Activated CD4-positive, alpha-beta T cell treated with anti-CD3 and anti-CD28 coated beads for 24 hours (primary cell): Measurements from ENCODE around the gene NUF2.
"Not testable (repeated sequence)": the region's sequence is repeated elsewhere in the genome, so short reads cannot be mapped to it uniquely, and the experiment has no call there.

Experiments used
- DNase-seq, 2 donors: peaks; one replicate each; pipeline ENCODE4 v3.0.0-alpha.2; 2020; ENCODE audit warnings: low read depth in 2 of 2

NUF2 gene

GRCh38 chr1:163335216-163335615, 13.5 kb downstream of the NUF2 start:
- DNase-seq = no peak

- no peak for DNase-seq
Observed at GRCh38 chr1:163337631-163338030, 15.9 kb downstream of the NUF2 start.

DNA sequence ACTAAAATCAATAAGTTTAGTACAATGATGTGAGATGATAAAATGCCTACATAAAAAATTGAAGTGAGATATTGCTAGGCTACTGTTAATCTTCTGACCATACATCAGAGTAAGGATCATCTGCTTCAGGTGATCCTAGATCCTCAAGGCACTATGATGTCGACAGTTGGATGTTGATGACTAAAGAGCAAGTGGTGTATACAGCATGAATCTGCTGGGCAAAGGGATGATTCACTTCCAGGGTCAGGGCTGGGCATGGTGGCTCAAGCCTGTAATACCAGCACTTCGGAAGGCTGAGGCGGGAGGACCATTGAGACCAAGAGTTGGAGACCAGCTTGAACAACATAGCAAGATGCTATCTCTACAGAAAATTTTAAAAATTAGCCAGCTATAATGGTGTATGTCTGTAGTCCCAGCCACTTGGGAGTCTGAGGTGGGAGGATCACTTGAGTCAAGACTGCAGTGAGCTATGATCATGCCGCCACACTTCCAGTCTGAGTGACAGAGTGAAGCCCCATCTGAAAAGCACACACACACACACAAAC, 24.6 kb downstream of the NUF2 start:
- DNase-seq = no peak

- no peak for DNase-seq
Observed at GRCh38 chr1:163347106-163347505, 25.4 kb downstream of the NUF2 start.

GRCh38 chr1:163351912-163352311, 30.2 kb downstream of the NUF2 start:
- no peak for DNase-seq

DNA sequence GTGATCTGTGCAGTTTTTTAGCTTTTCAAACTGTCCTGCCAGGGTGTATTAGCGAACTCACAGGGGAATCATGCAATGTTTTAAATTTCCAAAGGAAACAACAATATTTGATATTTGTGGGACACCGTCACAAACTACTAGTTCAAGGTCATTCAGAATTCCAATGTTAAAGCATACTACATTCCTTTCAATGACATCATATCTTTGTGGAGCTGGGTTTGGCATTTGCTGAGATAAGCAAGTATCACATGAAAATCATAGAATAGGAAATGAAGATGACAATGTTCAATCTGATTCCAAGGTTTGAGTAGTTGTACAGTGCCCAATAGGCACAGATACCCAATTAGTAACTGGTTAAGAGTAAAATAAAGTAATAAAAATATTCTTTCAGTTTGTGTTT, 35.6 kb downstream of the NUF2 start:
- no peak for DNase-seq

DNA sequence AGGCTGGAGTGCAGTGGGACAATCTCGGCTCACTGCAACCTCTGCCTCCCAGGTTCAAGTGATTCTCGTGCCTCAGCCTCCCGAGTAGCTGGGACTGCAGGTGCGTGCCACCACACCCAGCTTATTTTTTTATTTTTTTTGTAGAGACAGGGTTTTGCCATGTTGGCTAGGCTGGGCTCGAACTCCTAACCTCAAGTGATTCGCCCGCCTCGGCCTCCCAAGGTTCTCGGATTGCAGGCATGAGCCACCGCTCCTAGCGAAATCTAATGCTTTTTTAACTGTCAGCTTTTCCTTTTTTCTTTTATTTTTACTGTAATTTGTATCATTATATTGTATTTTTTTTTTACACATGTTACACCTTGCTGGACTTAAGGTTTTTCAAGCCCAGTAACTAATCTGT, 36.4 kb downstream of the NUF2 start:
- not testable (repeated sequence) for DNase-seq

- no peak for DNase-seq
Observed at GRCh38 chr1:163361123-163361934, 39.6 kb downstream of the NUF2 start.

GRCh38 chr1:163365186-163365585, 43.4 kb downstream of the NUF2 start:
- no peak for DNase-seq

DNA sequence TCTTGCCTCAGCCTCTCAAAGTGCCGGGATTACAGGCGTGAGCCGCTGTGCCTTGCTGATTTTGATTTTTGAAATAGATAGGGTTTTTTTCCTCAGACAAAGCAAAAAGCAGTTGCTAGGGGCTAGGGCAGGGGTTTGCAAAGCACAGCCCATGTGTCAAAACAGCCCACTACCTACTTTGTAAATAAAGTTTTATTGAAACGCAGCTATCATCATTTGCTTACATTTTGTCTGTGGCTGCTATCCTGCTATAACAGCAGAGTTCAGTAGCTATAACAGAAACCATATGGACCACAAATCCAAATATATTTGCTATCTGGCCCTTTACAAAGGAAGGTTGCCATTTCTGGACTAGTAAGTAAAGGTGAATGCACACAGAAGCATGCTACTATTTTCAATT, 44.8 kb downstream of the NUF2 start:
- no peak for DNase-seq

- DNase-seq = no peak
Observed at GRCh38 chr1:163367721-163368120, 46.0 kb downstream of the NUF2 start.

DNA sequence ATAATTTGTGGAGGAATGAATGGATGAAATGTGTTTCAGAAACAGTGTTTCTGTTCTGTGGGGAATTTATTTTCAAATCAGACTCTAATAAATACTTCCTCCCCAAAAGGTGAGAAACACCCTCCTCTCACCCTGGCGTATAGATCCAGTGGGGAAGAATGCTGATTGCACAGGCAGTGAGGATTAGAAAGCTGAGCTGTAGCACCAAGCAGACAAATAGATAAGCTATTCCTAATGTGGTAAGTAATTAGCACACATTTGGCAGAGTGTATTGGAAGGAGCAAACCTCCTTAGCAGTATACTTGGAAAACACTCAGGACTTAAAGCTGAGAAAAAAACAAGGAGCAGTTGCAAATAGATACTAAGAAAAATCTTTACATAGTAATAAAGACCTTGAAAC, 50.8 kb downstream of the NUF2 start:
- DNase-seq = no peak

GRCh38 chr1:163378554-163378953, 56.8 kb downstream of the NUF2 start:
- no peak for DNase-seq

DNA sequence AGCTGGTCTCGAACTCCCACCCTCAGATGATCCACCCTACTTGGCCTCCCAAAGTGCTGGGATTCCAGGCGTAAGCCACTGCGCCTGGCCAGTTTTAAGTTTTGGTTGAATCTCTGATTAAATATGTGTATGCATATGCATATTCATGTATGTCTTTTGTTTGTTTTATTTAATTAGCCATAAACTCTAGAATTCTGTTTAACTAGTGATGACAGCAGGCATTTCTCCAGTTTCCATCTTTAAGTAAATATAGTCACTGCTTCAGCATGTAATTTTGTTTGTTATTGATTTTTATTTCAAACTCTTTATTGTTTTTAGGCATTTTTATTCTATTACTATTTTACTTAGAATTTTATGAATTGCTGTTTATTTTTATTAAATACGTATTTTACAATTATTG, 58.0 kb downstream of the NUF2 start:
- no peak for DNase-seq

DNA sequence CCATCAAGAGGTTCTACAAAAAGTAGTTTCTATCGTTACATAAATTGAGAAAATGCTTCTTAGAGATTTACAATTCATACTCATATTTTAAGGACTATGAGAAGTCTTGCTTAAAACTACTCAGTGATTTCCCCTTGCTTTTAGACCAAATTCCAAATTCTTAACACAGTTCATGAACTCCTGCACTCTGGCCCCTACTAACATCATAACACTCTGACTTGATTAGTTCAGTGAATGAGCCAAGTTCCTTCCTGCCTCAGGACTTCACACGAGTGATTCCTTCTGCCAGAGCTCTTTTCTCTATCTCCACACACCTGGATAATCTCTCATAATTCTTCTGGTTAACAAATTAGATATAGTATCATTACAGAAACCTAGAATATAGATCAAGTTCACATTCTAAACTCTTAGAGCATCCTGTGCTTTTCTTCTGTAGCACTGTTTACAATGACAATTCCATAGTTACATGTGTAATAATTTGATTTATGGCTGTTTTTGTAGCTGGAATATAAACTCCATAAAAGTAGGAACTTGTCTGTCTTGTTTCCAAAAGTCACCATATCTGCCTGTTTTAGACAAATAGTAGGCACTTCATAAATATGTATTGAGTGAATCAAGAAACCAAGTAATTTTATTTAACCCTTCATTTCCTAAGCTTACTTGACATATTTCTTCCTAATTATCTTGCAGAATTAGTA, 59.9 kb downstream of the NUF2 start:
- no peak for DNase-seq

- no peak for DNase-seq
Observed at GRCh38 chr1:163382395-163382794, 60.6 kb downstream of the NUF2 start.

DNA sequence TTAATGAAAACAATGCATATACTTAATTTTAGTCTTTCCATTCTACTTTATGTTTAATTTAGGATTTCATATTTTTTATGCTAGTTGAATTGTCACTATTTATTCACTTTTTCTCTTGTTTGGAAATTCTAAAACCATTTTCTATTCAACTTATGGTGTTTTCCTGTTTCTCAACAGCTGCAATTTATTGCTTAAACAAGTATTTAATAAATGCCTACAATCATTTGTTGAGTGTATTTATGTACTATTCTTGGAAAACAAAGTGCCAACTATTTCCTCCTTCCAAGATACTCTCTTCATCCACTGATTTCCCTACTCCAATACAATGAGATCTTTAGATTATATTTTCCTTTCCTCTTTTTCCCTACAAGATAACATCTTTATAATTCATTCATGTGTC, 65.4 kb downstream of the NUF2 start:
- no peak for DNase-seq

GRCh38 chr1:163388970-163389369, 67.2 kb downstream of the NUF2 start:
- DNase-seq = no peak

- DNase-seq = no peak
Observed at GRCh38 chr1:163395790-163396189, 74.0 kb downstream of the NUF2 start.

DNA sequence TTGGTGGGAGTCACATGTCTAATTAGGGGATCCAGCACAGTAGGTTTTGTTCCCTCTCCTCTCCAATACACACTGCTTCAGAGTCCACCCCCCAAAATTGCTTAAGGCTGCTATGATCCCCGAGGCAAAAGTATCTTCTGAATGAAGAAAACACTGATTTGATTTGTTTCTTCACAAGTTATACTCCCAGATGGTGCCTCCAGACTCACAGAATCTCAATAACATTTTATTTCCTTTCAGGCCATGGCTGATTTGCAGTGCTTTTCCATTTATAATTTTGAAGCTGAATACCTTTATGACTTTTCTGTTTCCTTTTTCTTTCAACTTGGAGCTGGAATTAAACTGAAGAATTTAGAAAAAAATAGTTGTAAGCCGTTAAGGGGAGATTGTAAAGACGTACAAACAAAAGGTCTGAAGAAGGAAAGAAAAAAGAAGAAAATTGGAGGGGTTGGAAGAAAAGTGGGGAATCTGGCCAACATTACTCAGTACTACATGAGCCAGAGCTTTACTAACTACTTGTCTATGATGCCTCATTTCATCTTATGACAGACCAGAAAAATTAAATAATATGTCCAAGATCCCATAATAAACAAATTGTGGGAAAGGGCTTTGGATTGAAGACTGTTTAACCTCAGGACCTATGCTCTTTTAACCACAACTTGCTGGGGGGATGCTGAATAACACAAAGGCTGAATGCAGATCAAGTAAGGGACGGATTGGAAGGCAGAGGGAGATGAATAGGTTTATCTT, 75.9 kb downstream of the NUF2 start:
- no peak for DNase-seq

- DNase-seq = no peak
Observed at GRCh38 chr1:163399001-163399400, 77.2 kb downstream of the NUF2 start.

DNA sequence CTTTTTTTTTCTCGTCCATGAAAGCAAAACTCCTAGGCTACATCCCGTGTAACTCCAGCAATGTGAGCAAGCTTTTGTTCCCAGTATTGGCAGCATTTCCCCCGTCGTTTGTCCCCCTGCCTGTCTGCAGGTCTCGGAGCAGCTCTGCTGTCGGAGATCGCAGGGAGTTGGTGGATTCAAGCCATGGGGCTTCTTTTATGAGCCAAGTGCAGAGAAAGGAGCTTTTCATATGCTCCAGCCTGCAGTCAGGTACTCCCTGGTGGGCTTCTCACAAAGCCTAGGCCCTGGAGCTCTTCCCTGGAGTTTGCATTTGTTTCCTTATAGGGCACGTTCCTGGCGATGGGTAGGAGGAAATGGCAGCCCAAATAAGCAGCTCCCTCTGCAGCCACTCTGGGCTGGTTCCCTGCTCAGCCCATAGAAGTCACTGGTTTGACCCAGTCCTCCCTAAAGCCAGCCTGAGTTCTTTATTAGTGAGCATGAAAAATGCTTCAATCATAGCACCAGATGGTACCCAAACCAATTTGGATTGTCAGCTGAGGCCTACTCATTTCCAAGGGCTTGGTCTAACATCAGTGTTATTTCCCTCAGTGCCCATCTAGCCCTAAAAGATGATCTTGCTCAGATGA, 78.3 kb downstream of the NUF2 start:
- no peak for DNase-seq
